ENCODE results near the gene ISCA2. TPM values are rescaled to one million over a fixed set of nuclear protein-coding genes. Genes with fewer than 3 reads are reported as not detected.
"Not testable (repeated sequence)": the region's sequence is repeated elsewhere in the genome, so short reads cannot be mapped to it uniquely, and the experiment has no call there.

The ISCA2 gene
- total RNA-seq, 1 donor from 2014 or later, result 26.0 TPM

- Histone ChIP-seq H3K4me3 (no peak overlapping the region), H3K27ac (no peak overlapping the region), H3K27me3 (no peaks in the 10 kb centered on the region), H3K9me3 (no peaks in the 10 kb centered on the region), H3K36me3 (peaks cover 0 to 7% of the 10 kb centered on the region in 2 donors), H3K4me1 (peaks cover 12% of the 10 kb centered on the region)
- TF ChIP-seq POLR2AphosphoS5 (IDR thresholded peaks at IDR 0.05; ENCODE audit: insufficient read depth in 1 of 2, low read depth in 1 of 2), result no peak
- no peak for TF ChIP-seq CTCF (IDR thresholded peaks at IDR 0.05)
- no peak for TF ChIP-seq POLR2A (IDR thresholded peaks at IDR 0.05)
- intact Hi-C loops (cut with DNase I), result no loop called here
- no peak for DNase-seq (ENCODE audit: extremely low spot score in 2 of 2)
Measured at GRCh38 chr14:74532246-74532645, 38.7 kb downstream of the ISCA2 start.

GRCh38 chr14:74533576-74533975 lies 40.0 kb downstream of the ISCA2 start:
- no peak for DNase-seq (ENCODE audit: extremely low spot score in 2 of 2)
- peaks cover 0 to 7% of the 10 kb centered on the region in 2 donors for H3K36me3 ChIP-seq
- H3K4me3 ChIP-seq, result no peak overlapping the region
- peaks cover 12% of the 10 kb centered on the region for H3K4me1 ChIP-seq
- intact Hi-C loops (cut with DNase I), result no loop called here
- H3K27ac ChIP-seq, result no peak overlapping the region
- no peaks in the 10 kb centered on the region for H3K27me3 ChIP-seq
- TF ChIP-seq CTCF (IDR thresholded peaks at IDR 0.05) (no peak), POLR2AphosphoS5 (IDR thresholded peaks at IDR 0.05; ENCODE audit: insufficient read depth in 1 of 2, low read depth in 1 of 2) (no peak), POLR2A (IDR thresholded peaks at IDR 0.05) (no peak)
- no peaks in the 10 kb centered on the region for H3K9me3 ChIP-seq

GRCh38 chr14:74535756-74536325 lies 42.3 kb downstream of the ISCA2 start:
- Histone ChIP-seq H3K9me3 (no peaks in the 10 kb centered on the region), H3K4me3 (no peak overlapping the region), H3K4me1 (peaks cover 12% of the 10 kb centered on the region), H3K27me3 (no peaks in the 10 kb centered on the region), H3K27ac (no peak overlapping the region), H3K36me3 (peaks cover 0 to 7% of the 10 kb centered on the region in 2 donors)
- intact Hi-C loops (cut with DNase I), result no loop called here
- no peak for DNase-seq (ENCODE audit: extremely low spot score in 2 of 2)
- no peak for TF ChIP-seq CTCF (IDR thresholded peaks at IDR 0.05)
- no peak for TF ChIP-seq POLR2A (IDR thresholded peaks at IDR 0.05)
- no peak for TF ChIP-seq POLR2AphosphoS5 (IDR thresholded peaks at IDR 0.05; ENCODE audit: insufficient read depth in 1 of 2, low read depth in 1 of 2)

GRCh38 chr14:74536336-74536735 lies 42.8 kb downstream of the ISCA2 start:
- H3K36me3 ChIP-seq; H3K9me3 ChIP-seq; DNase-seq (ENCODE audit: extremely low spot score in 2 of 2); H3K4me1 ChIP-seq; intact Hi-C loops (cut with DNase I); H3K4me3 ChIP-seq; H3K27ac ChIP-seq; H3K27me3 ChIP-seq: not testable (repeated sequence)

GRCh38 chr14:74538411-74539391 lies 45.1 kb downstream of the ISCA2 start:
- Histone ChIP-seq H3K4me1 (no peaks in the 10 kb centered on the region), H3K27me3 (no peaks in the 10 kb centered on the region), H3K36me3 (peaks cover 0 to 7% of the 10 kb centered on the region in 2 donors), H3K9me3 (no peaks in the 10 kb centered on the region), H3K4me3 (no peak overlapping the region), H3K27ac (no peak overlapping the region)
- TF ChIP-seq POLR2A (IDR thresholded peaks at IDR 0.05) (no peak), CTCF (IDR thresholded peaks at IDR 0.05) (no peak), POLR2AphosphoS5 (IDR thresholded peaks at IDR 0.05; ENCODE audit: insufficient read depth in 1 of 2, low read depth in 1 of 2) (no peak)
- DNase-seq (ENCODE audit: extremely low spot score in 2 of 2), result no peak
- intact Hi-C loops (cut with DNase I), result no loop called here

Measured in vagina (tissue), 2 donors.